GM23338 (cell line): ENCODE measurements around the gene F7. TPM values are rescaled to one million over a fixed set of nuclear protein-coding genes. Genes with fewer than 3 reads are reported as not detected.

Experiments
- ATAC-seq: fragments of 200-7000 bp; cut with Tn5 transposase; 3 replicates; pipeline ENCODE4 v1.9.1; 2020
- DNase-seq: peaks from one replicate; pipeline ENCODE4 v3.0.0-alpha.2; 2015; ENCODE audit warnings: low spot score
- H2AFZ ChIP-seq: fragments of 200-600 bp; sonication (generic); 2 replicates; pipeline ENCODE4 v1.8.0; 2016; ENCODE audit warnings: antibody characterized with exemption, mild to moderate bottlenecking, moderate library complexity
- H3F3A ChIP-seq: fragments of 200-600 bp; sonication (generic); replicated peaks from 2 replicates; pipeline ENCODE4 v1.8.0; 2017; ENCODE audit warnings: antibody characterized with exemption, mixed run types, low read depth
- H3K27ac ChIP-seq: fragments of 200-600 bp; sonication (generic); 2 replicates; pipeline ENCODE4 v1.6.1; 2016; ENCODE audit warnings: low read depth
- H3K27me3 ChIP-seq: fragments of 200-600 bp; sonication (generic); 2 replicates; pipeline ENCODE4 v1.8.0; 2016; ENCODE audit warnings: mild to moderate bottlenecking, mixed run types, moderate library complexity; ENCODE audit not compliant: insufficient read depth
- H3K36me3 ChIP-seq: fragments of 200-600 bp; sonication (generic); 2 replicates; pipeline ENCODE4 v1.8.0; 2016; ENCODE audit warnings: mild to moderate bottlenecking; ENCODE audit not compliant: insufficient read depth
- H3K4me1 ChIP-seq: fragments of 200-600 bp; sonication (generic); 2 replicates; pipeline ENCODE4 v1.8.0; 2016; ENCODE audit warnings: mild to moderate bottlenecking, moderate library complexity; ENCODE audit not compliant: insufficient read depth
- H3K4me2 ChIP-seq: fragments of 200-600 bp; sonication (generic); 2 replicates; pipeline ENCODE4 v1.7.1; 2017; ENCODE audit warnings: mixed run types
- H3K4me3 ChIP-seq: fragments of 200-600 bp; sonication (generic); 2 replicates; pipeline ENCODE4 v1.6.1; 2016; ENCODE audit warnings: mixed run types
- H3K79me2 ChIP-seq: fragments of 200-600 bp; sonication (generic); replicated peaks from 2 replicates; pipeline ENCODE4 v1.8.0; 2017; ENCODE audit warnings: mild to moderate bottlenecking; ENCODE audit not compliant: insufficient read depth
- H3K9me2 ChIP-seq: fragments of 200-600 bp; sonication (generic); 2 replicates; pipeline ENCODE4 v1.8.0; 2017; ENCODE audit not compliant: insufficient read depth
- H4K20me1 ChIP-seq: fragments of 200-600 bp; sonication (generic); replicated peaks from 2 replicates; pipeline ENCODE4 v1.8.0; 2017; ENCODE audit warnings: mild to moderate bottlenecking; ENCODE audit not compliant: insufficient read depth
- H3K27ac Mint-ChIP-seq: 2 replicates; pipeline ENCODE4 v1.8.0; 2020; ENCODE audit warnings: inconsistent platforms, mild to moderate bottlenecking, moderate library complexity, mixed read lengths
- H3K27me3 Mint-ChIP-seq: 3 replicates; pipeline ENCODE4 v1.8.0; 2022; ENCODE audit warnings: low read depth, mild to moderate bottlenecking, moderate library complexity, mixed read lengths, inconsistent platforms; ENCODE audit not compliant: insufficient read depth, poor library complexity
- H3K36me3 Mint-ChIP-seq: 3 replicates; pipeline ENCODE4 v1.8.0; 2021; ENCODE audit warnings: low read depth, mild to moderate bottlenecking, inconsistent platforms, moderate library complexity, mixed read lengths
- H3K4me1 Mint-ChIP-seq: 3 replicates; pipeline ENCODE4 v1.8.0; 2020; ENCODE audit warnings: mild to moderate bottlenecking, inconsistent platforms, mixed read lengths
- H3K4me3 Mint-ChIP-seq: 3 replicates; pipeline ENCODE4 v1.8.0; 2021; ENCODE audit warnings: moderate library complexity, mild to moderate bottlenecking, inconsistent platforms, mixed read lengths
- H3K9me3 Mint-ChIP-seq: 3 replicates; pipeline ENCODE4 v1.8.0; 2020; ENCODE audit warnings: moderate library complexity, mild to moderate bottlenecking, inconsistent platforms, mixed read lengths
- CREB1 ChIP-seq: fragments of 250-450 bp; sonication (Bioruptor Pico); IDR thresholded peaks from 2 replicates; pipeline ENCODE4 v1.5.0; 2020; ENCODE audit warnings: low read depth, mild to moderate bottlenecking, moderate library complexity
- CTCF ChIP-seq, 2 experiments: fragments of 200-600 bp in 1 of 2; sonication (generic) in 1 of 2; conservative IDR thresholded peaks; 2 replicates each; pipeline versions ENCODE4 v1.5.1 to v1.6.1; 2016 to 2017; ENCODE audit warnings: antibody characterized with exemption in 2 of 2, low read depth in 2 of 2, mild to moderate bottlenecking in 2 of 2, moderate library complexity in 1 of 2
- ETS1 ChIP-seq: IDR thresholded peaks from 2 replicates; pipeline ENCODE4 v1.6.1; 2016; ENCODE audit warnings: antibody characterized with exemption
- EZH2 ChIP-seq: fragments of 200-600 bp; sonication (generic); IDR thresholded peaks from one replicate; pipeline ENCODE4 v1.8.0; 2017; ENCODE audit warnings: antibody characterized with exemption, mild to moderate bottlenecking, low read depth; ENCODE audit not compliant: unreplicated experiment
- EZH2phosphoT487 ChIP-seq: fragments of 200-600 bp; sonication (generic); IDR thresholded peaks from one replicate; pipeline ENCODE4 v1.8.1; 2018; ENCODE audit warnings: antibody characterized with exemption; ENCODE audit not compliant: unreplicated experiment
- JUNB ChIP-seq: IDR thresholded peaks from one replicate; pipeline ENCODE4 v1.6.1; 2016; ENCODE audit warnings: antibody characterized with exemption; ENCODE audit not compliant: unreplicated experiment
- NANOG ChIP-seq: IDR thresholded peaks from 2 replicates; pipeline ENCODE4 v1.6.1; 2016; ENCODE audit warnings: antibody characterized with exemption, borderline replicate concordance
- POLR2AphosphoS5 ChIP-seq: IDR thresholded peaks from 2 replicates; pipeline ENCODE4 v1.6.1; 2016; ENCODE audit warnings: antibody characterized with exemption, low read depth
- REST ChIP-seq: IDR thresholded peaks from one replicate; pipeline ENCODE4 v1.6.1; 2018; ENCODE audit warnings: antibody characterized with exemption; ENCODE audit not compliant: unreplicated experiment
- STAT1 ChIP-seq: IDR thresholded peaks from one replicate; pipeline ENCODE4 v1.6.1; 2016; ENCODE audit warnings: antibody characterized with exemption; ENCODE audit not compliant: unreplicated experiment
- ZNF114 ChIP-seq: fragments of 250-450 bp; sonication (Bioruptor Pico); IDR thresholded peaks from 2 replicates; pipeline ENCODE4 v1.5.0; 2020; ENCODE audit warnings: mild to moderate bottlenecking, moderate library complexity
- ZNF331 ChIP-seq: fragments of 250-450 bp; sonication (Bioruptor Pico); IDR thresholded peaks from 2 replicates; pipeline ENCODE4 v1.5.0; 2020; ENCODE audit warnings: low read depth, mild to moderate bottlenecking, moderate library complexity
- ZNF462 ChIP-seq: fragments of 250-450 bp; sonication (Bioruptor Pico); IDR thresholded peaks from 2 replicates; pipeline ENCODE4 v1.5.0; 2020; ENCODE audit warnings: mild to moderate bottlenecking, moderate library complexity
- polyA plus RNA-seq: library from polyadenylated mRNA; unstranded; fragments of >200 nt; fragmentation: Nextera tagmentation; extraction: Ambion mirVana; gene quantifications from 2 replicates; pipeline ENCODE4 v1.2.1, GENCODE V29; 2016
- total RNA-seq: library from RNA; depleted of rRNA; stranded (reverse); fragments of >200 nt; shearing (Covaris generic); gene quantifications from 2 replicates; pipeline ENCODE4 v1.2.3, GENCODE V29; 2014

Gene F7
- total and polyA plus RNA-seq, 2 experiments from 2014 or later: 0.16 to 0.24 TPM

- Histone ChIP-seq H3K4me1 (no peaks in the 10 kb centered on the region), H3K27me3 (no peaks in the 10 kb centered on the region), H2AFZ (no peak overlapping the region), H3K79me2 (no peaks in the 10 kb centered on the region), H3K36me3 (no peaks in the 10 kb centered on the region), H3K4me2 (no peak overlapping the region), H4K20me1 (no peaks in the 10 kb centered on the region), H3K27ac (no peak overlapping the region), H3K9me2 (no peaks in the 10 kb centered on the region), H3F3A (no peaks in the 10 kb centered on the region), H3K4me3 (no peak overlapping the region)
- ATAC-seq (no peak), DNase-seq (no peak)
- peaks cover 8% of the 10 kb centered on the region for H3K4me1 Mint-ChIP-seq
- H3K9me3 Mint-ChIP-seq: no peaks in the 10 kb centered on the region
- no peak for TF ChIP-seq ZNF462 (CRISPR knock-in tag)
- TF ChIP-seq ETS1: no peak
- no peak for TF ChIP-seq POLR2AphosphoS5
- no peak for TF ChIP-seq ZNF114 (CRISPR knock-in tag)
- no peak for TF ChIP-seq EZH2
- no peak for TF ChIP-seq JUNB
- TF ChIP-seq EZH2phosphoT487: no peak
- TF ChIP-seq CREB1 (CRISPR knock-in tag): no peak
- TF ChIP-seq NANOG: no peak
- no peak for TF ChIP-seq REST
- TF ChIP-seq STAT1: no peak
- no peak for TF ChIP-seq CTCF (conservative IDR thresholded peaks at IDR 0.05; ENCODE audit: low read depth in 2 of 2)
- TF ChIP-seq ZNF331 (CRISPR knock-in tag): no peak
- H3K27ac Mint-ChIP-seq: no peak overlapping the region
- peaks cover 5% of the 10 kb centered on the region for H3K27me3 Mint-ChIP-seq
- H3K36me3 Mint-ChIP-seq: peaks cover 5% of the 10 kb centered on the region; the same call in 2 of the 3 replicates
- no peak overlapping the region for H3K4me3 Mint-ChIP-seq
Measured at GRCh38 chr13:113074876-113075275, 30.7 kb upstream of the F7 start.
